Measurements from ENCODE around the gene TCEA3. TPM values are rescaled to one million over a fixed set of nuclear protein-coding genes. Genes with fewer than 3 reads are reported as not detected.

The TCEA3 gene
- total and polyA plus RNA-seq, 2 of the 4 experiments (the other 2 are of a cell fraction): 3.0 to 6.3 TPM

DNA sequence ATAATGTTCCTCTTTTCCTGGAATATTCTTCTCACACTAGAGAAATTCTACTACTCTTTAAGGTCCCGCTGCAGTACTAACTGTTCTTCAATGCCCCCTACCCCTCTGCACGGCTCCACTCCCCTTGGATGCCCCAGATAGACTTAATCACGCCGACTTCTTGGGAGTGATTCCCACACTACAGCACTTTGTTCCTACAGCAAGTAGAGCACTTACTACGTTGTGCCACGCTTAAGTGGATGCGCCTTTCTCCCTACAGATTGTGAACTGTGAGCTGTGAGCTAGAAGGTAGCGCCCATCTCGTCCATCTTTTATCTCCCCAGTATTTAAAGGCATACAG lies 57.1 kb downstream of the TCEA3 start:
- peaks cover 15% of the 10 kb centered on the region for H3K4me1 ChIP-seq (ENCODE audit: control insufficient read depth, insufficient read depth, low read length)
- H2BK5ac ChIP-seq (ENCODE audit: low read depth, low read length, poor library complexity, severe bottlenecking): peak overlapping the region; percentile 71
- H3K27ac ChIP-seq (ENCODE audit: insufficient read depth, low read length): peak overlapping the region; percentile 75; the same call in 1 of the 2 replicates
- peaks cover 27% of the 10 kb centered on the region for H3K36me3 ChIP-seq (ENCODE audit: control insufficient read depth, insufficient read depth, low read length)
- peak overlapping the region; percentile 85 for H3K14ac ChIP-seq (replicated peaks; ENCODE audit: low read depth, low read length)
- no peak for ATAC-seq (ENCODE audit: low read depth)
- peak overlapping the region; percentile 75; the same call in 1 of the 2 replicates for H2AK5ac ChIP-seq (ENCODE audit: low read depth, low read length)
- dilution Hi-C loops (cut with HindIII; ENCODE audit: low sequenced_read_pairs, unreplicated experiment) (no loop called here), in situ Hi-C loops (cut with MboI; ENCODE audit: low sequenced_read_pairs) (no loop called here), intact Hi-C loops (cut with micrococcal nuclease) (no loop called here)
- H4K91ac ChIP-seq (ENCODE audit: insufficient read depth, low read depth, low read length): peak overlapping the region; percentile 49
- peak overlapping the region; percentile 9; the same call in 1 of the 2 replicates for H3K18ac ChIP-seq (ENCODE audit: low read depth, low read length)
- peak overlapping the region; percentile 44 to 83; a peak in 3 of 4 replicates for H4K8ac ChIP-seq (ENCODE audit: low read depth in 2 of 2, low read length in 2 of 2)
- peaks cover 9% of the 10 kb centered on the region for H3K9me1 ChIP-seq (ENCODE audit: insufficient read depth, low read length)
- H3K56ac ChIP-seq (ENCODE audit: extremely low read depth, insufficient read depth, low read length): peak overlapping the region; percentile 56
- peak overlapping the region; percentile 80; the same call in 1 of the 2 replicates for H3K23ac ChIP-seq (ENCODE audit: low read depth, low read length)
- H2BK120ac ChIP-seq (ENCODE audit: low read depth, low read length): no peak overlapping the region
- H4K5ac ChIP-seq (ENCODE audit: low read depth, low read length): peak overlapping the region; percentile 35
- WGBS, 2 experiments (ENCODE audit: extremely low coverage in 2 of 2, insufficient read length in 1 of 2): no CpG with 5 or more reads among the region's 9 CpGs
- peaks cover 18% of the 10 kb centered on the region for H3K9me3 ChIP-seq (ENCODE audit: control insufficient read depth, insufficient read depth, low read length)
- TF ChIP-seq NFE2L2 (IDR thresholded peaks at IDR 0.05; ENCODE audit: low read depth, low read length): no peak
- TF ChIP-seq CEBPB (IDR thresholded peaks at IDR 0.05; ENCODE audit: low read depth, low read length): no peak
- no peak for TF ChIP-seq BHLHE40 (IDR thresholded peaks at IDR 0.05; ENCODE audit: low read depth, low read length)
- TF ChIP-seq, protein P1, sequence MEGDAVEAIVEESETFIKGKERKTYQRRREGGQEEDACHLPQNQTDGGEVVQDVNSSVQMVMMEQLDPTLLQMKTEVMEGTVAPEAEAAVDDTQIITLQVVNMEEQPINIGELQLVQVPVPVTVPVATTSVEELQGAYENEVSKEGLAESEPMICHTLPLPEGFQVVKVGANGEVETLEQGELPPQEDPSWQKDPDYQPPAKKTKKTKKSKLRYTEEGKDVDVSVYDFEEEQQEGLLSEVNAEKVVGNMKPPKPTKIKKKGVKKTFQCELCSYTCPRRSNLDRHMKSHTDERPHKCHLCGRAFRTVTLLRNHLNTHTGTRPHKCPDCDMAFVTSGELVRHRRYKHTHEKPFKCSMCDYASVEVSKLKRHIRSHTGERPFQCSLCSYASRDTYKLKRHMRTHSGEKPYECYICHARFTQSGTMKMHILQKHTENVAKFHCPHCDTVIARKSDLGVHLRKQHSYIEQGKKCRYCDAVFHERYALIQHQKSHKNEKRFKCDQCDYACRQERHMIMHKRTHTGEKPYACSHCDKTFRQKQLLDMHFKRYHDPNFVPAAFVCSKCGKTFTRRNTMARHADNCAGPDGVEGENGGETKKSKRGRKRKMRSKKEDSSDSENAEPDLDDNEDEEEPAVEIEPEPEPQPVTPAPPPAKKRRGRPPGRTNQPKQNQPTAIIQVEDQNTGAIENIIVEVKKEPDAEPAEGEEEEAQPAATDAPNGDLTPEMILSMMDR (conservative IDR thresholded peaks at IDR 0.05; ENCODE audit: low read depth, low read length): no peak
- no peak for TF ChIP-seq USF2 (IDR thresholded peaks at IDR 0.05; ENCODE audit: low read depth, low read length)
- TF ChIP-seq SMC3 (IDR thresholded peaks at IDR 0.05; ENCODE audit: low read depth, low read length): no peak
- TF ChIP-seq RFX5 (IDR thresholded peaks at IDR 0.05; ENCODE audit: low read depth, low read length): no peak
- no peak for TF ChIP-seq MAFK (IDR thresholded peaks at IDR 0.05; ENCODE audit: low read depth, low read length)
- TF ChIP-seq POLR2A (IDR thresholded peaks at IDR 0.05; ENCODE audit: low read depth, low read length): no peak
- no peak for TF ChIP-seq CHD1 (IDR thresholded peaks at IDR 0.05; ENCODE audit: low read depth, low read length)
- TF ChIP-seq MAZ (IDR thresholded peaks at IDR 0.05; ENCODE audit: borderline replicate concordance, low read depth, low read length): no peak
- no peak for TF ChIP-seq ELK1 (IDR thresholded peaks at IDR 0.05; ENCODE audit: borderline replicate concordance, low read depth, low read length)
- no peak for TF ChIP-seq RCOR1 (IDR thresholded peaks at IDR 0.05; ENCODE audit: insufficient replicate concordance, low read length)
- no peak for TF ChIP-seq RAD21 (IDR thresholded peaks at IDR 0.05; ENCODE audit: low read length)
- TF ChIP-seq FOS (IDR thresholded peaks at IDR 0.05; ENCODE audit: low read depth, low read length): no peak
- no peak for TF ChIP-seq MXI1 (IDR thresholded peaks at IDR 0.05; ENCODE audit: borderline replicate concordance, low read depth, low read length)
- peak overlapping the region; percentile 59 for H2AK9ac ChIP-seq (replicated peaks; ENCODE audit: low read depth, low read length, poor library complexity)
- ChIA-PET POLR2A (ENCODE audit: unreplicated experiment) (interaction anchor here (0.8 kb wide), 1 partner anchor 36 kb away, joined by 4 read pairs; no protein-coding TSS in a partner anchor), CTCF (interaction anchor here (1.7 kb wide), 1 partner anchor 36 kb away, joined by 7 read pairs; no protein-coding TSS in a partner anchor)
- peak overlapping the region; percentile 86 for H3K4me2 ChIP-seq (ENCODE audit: low read depth, low read length)
- no peaks in the 10 kb centered on the region for H3K27me3 ChIP-seq (ENCODE audit: control insufficient read depth, insufficient read depth, low read length)
- peak overlapping the region; percentile 92 for H2AFZ ChIP-seq (replicated peaks; ENCODE audit: low read length, poor library complexity)
- H4K20me1 ChIP-seq (ENCODE audit: insufficient read depth, low read length): no peaks in the 10 kb centered on the region
- no peak overlapping the region for H2BK15ac ChIP-seq (ENCODE audit: low read depth, low read length)
- H3K4me3 ChIP-seq (ENCODE audit: insufficient read depth, low read depth, low read length): peak overlapping the region; percentile 62
- H3K9ac ChIP-seq (ENCODE audit: low read depth, low read length): peak overlapping the region; percentile 83
- H2BK20ac ChIP-seq (ENCODE audit: low read depth, low read length): 0 out of 2 replicates have a peak overlapping the region, but pooled peaks have one; percentile 4
- no TSS peak for BruUV-seq (replicated peaks)
- H3K79me1 ChIP-seq (ENCODE audit: low read depth in 1 of 2, low read length in 2 of 2): peaks cover 37 to 54% of the 10 kb centered on the region in 2 experiments
- DNase-seq: no peak
- H3K4ac ChIP-seq (ENCODE audit: low read depth, low read length): peak overlapping the region; percentile 78

Data from IMR-90 (cell line).